ENCODE measurements around the gene CLNK.

CLNK gene, protein sequence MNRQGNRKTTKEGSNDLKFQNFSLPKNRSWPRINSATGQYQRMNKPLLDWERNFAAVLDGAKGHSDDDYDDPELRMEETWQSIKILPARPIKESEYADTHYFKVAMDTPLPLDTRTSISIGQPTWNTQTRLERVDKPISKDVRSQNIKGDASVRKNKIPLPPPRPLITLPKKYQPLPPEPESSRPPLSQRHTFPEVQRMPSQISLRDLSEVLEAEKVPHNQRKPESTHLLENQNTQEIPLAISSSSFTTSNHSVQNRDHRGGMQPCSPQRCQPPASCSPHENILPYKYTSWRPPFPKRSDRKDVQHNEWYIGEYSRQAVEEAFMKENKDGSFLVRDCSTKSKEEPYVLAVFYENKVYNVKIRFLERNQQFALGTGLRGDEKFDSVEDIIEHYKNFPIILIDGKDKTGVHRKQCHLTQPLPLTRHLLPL

DNA sequence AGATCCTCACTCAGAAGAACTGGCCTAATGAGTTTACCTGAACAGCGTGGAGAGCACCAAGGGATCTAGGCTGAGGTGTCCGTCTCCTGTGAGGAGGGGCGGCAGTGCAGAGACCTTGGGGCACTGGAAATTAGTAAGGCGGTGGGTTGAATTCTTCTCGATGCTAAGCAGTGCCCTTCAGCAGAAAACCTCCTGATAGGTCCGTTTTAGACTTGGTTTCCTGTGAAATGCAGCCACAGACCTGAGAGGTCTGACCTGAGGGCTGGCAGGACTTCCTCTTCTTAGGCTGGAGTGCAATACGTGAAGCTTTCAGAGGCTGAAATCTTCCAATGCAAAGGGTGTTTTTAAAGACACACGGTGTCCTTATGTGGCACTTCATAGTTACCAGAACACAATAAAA is at the start of gene CLNK:
Gene CLNK, minus strand, starts transcription at position 138 of the 400 bp plus-strand sequence. CDS start 16,899 bp downstream, outside the sequence.
- DNase-seq, result no peak

DNA sequence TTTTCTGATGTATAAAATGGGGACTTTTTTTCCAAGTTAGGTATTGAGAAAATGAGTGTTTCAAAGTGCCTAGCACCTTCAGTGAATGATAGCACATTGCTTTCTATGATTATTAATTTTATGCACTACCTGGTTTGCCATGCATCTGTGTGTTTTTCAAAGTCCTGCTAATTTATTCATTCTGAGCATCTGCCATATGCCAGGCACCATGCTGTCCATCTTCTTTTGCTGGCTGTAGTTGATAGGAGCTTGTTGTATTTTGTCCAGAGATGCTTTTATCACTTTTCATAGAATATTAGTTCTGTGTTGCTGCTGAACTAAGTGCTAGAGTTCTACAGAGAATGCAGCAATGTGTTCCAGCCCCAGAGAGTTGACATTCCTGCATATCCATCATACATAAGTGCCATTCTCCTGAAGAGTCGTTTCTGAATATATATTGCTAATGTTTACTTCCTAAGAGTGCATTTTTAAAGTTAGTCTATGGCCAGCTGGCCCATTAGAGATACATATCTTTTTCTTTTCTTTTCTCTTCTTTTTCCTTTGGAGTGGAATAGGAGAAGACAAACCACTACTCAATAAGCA is 49.0 kb upstream of the CLNK start:
- no peak for DNase-seq

DNA sequence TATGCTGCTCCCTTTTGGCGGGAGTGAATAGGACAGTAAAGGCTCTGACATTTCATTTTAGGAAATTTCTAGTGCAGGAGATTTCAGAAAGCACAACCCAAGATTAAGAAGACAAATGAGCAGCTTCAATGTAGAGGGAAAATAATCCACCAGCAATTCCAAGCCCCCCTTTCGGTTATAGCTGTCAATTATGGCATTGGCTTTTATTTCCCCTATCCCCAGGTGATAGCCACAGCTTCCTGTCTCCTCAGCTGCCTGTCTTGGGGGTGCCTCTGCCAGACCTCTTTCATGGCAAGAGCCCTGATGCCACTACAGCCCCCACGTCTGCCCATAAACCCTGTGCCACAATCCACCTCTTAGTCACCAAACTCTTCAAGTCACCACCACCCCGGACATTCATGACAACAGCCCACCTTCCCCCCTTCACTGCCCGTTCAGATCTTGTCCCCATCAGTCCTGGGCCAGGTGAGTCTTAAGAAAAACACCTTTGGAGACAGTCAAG is 48.4 kb upstream of the CLNK start:
- DNase-seq, result no peak

DNA sequence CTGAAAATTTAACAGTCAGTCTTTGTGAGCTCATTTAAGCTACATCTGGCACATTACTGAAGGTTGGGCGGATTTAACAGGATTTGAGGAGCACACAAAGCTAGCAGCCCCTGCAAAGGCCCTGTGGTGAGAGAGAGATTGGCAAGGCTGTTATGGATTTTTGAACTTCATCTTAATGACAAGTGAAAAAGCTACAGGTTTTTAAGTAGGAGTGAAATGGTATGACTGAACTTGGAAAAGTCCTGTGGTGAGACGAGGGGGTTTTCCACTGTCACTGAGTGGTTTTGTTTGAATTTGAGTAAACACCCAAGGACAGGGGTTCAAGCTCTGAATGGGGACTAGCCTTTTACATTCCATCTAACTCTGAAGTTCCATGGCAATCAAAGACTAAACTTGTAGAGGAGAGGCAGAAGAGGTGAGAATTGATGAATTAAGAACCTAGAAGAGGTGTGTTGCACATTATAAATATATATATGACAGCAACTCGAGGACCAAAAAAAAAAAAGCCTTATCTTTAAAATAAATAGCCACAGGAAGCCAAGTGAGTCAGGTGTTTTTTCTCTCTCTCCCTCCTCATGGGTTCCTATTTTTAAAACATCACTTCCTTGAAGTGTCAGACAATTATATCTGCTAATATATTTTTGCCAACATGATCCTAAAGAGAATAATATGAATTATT is 47.8 kb upstream of the CLNK start:
- no peak for DNase-seq

- no peak for DNase-seq
These were observed 47.1 kb upstream of the CLNK start for GRCh38 chr4:10731690-10732089.

DNA sequence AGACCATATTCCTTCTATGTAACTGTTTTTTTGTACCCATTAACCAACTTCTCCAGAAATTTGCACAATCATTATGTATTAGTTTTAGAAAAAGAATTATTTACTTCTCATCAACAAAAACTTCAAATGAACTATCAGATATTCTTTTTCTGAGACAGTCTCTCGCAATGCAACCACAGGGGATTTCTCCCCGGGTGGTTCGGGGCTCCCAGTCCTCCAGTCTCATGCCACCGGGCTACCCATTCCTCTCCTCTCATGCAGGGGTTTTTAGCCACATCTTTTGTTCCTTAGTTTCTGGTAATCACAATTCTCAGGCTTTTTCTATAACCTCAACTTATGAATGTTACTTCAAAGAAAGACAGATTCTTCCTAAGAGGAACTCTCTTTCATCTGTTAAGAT is 46.6 kb upstream of the CLNK start:
- DNase-seq, result no peak

GRCh38 chr4:10730590-10730989 is 46.0 kb upstream of the CLNK start:
- no peak for DNase-seq

GRCh38 chr4:10730019-10730418 is 45.5 kb upstream of the CLNK start:
- DNase-seq, result no peak

- no peak for DNase-seq
These were observed 44.8 kb upstream of the CLNK start for GRCh38 chr4:10729366-10729765.

- DNase-seq, result no peak
These were observed 43.4 kb upstream of the CLNK start for GRCh38 chr4:10728016-10728415.

- DNase-seq, result no peak
These were observed 42.7 kb upstream of the CLNK start for GRCh38 chr4:10727140-10727880.

DNA sequence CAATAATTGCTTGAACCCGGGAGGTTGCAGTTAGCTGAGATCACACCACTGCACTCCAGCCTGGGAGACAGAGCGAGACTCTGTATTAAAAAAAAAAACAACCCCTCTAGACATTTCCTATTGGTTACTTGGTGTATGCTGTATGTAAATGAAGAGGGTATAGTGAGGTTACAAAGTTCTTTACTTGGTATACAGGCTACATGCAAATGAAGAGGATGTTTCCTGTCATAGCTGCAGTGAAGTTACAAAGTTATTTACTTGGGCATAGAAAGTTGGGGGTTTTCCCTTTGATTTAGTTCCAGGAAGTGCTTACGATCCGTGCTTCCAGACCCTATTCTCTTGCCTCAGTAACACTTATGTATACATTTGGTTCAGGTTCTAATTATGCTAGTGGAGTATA is 38.4 kb upstream of the CLNK start:
- DNase-seq, result no peak

GRCh38 chr4:10721616-10722015 is 37.0 kb upstream of the CLNK start:
- no peak for DNase-seq

- no peak for DNase-seq
These were observed 31.6 kb upstream of the CLNK start for GRCh38 chr4:10716163-10716562.

DNA sequence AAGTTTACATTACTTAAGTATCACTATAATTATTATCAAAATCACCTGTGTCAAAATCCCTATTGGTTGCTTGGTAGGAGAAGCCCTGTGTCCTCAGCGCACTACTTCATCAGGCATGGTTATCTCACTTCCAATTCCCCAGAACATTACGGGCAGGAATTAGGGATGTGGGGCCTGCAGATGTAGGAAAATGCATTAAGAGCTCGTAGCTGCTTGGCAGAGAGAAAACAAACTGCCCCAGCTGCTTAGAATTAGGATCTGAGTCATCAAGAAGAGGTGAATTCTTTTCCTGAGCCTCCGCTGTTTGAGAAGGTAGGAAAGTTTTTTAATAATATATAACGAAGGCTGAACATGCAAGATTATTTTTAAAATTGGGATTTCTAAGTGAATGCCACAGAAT is 31.1 kb upstream of the CLNK start:
- DNase-seq, result no peak

GRCh38 chr4:10715135-10715534 is 30.6 kb upstream of the CLNK start:
- DNase-seq, result no peak

DNA sequence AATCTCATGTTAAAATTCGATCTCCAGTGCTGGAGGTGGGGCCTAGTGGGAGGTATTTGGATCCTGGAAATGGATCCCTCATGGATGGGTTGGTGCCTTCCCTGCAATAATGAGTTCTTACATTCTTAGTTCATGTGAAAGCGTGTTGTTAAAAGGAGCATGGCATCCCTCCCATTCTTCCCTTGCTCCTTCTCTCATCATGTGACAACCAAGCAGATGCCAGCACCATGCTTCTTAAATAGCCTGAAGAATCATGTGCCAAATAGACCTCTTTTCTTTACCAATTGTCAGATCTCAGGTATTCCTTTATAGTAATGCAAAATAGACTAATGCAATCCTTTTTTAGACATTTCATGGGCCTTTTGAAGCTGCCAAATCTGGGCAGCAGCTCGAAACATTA is 29.0 kb upstream of the CLNK start:
- no peak for DNase-seq

DNA sequence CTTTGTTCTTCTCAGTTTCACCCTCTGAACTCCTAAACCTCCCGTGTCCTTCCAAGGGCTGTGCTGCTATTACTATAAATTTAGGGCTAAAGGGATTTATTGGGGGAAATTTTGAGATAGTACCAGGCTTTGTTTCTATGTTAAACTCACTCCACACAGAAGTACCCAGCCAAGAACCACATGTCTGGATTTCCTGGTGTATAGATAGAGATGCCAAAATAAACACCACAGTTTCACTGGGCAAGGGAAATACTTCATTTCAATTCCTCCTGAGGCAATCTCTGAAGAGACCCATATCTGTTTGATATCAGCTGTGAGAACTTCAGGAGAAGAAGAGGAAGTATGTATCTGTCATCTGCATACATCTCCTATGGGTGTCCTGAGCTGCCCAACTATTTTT is 21.7 kb upstream of the CLNK start:
- no peak for DNase-seq

DNA sequence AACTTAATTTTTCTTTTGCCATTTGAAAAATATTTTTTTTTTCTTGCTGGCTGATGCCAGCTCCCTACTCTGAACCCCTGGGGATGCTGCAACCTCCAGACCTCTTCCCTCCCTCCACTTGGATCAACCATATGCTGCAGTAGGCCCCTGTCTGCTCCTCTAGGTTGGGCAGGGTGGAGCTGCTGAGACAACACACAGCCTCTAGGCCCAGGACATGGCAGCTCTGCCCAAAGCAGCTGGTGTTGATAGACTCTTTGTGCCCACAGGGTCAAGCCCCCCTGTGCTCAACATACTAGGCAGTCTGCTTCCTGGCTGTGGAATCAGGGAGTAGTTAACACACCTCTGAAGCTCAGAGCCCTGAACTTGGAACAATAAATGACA is 19.9 kb upstream of the CLNK start:
- no peak for DNase-seq

DNA sequence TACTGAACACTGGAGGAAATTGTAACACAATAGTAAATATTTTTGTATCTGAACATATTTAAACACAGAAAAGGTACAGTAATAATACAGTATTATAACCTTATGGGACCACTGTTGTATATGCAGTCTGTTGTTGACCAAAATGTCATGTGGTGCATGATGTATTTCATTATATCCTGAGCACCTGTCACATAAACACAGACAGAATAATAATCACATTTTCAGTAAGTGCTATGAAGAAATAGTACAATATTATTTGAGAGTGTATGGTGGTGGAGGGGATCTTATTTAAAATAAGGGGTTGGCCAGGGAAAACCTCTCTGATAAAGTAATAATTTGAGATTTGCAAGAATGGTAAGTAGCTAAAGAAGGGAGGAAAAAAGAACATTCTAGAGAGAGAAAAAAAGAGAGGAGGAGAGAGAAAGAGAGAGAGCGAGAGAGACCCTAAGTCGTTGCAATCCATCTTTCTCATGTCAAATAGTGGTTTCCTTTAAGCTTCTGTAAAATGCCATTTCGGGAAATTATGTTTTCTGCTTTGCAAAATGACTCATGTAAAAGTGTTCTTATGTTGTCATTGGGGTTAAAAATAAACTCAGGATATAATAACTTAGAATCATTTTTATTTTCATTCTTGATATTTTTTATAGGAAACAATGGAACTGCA is 19.3 kb upstream of the CLNK start:
- no peak for DNase-seq

- DNase-seq, result no peak
These were observed 18.6 kb upstream of the CLNK start for GRCh38 chr4:10703156-10703555.

GRCh38 chr4:10701702-10702460 is 17.3 kb upstream of the CLNK start:
- no peak for DNase-seq
